ENCODE measurements around the gene C20orf144. TPM values are rescaled to one million over a fixed set of nuclear protein-coding genes. Genes with fewer than 3 reads are reported as not detected.

The C20orf144 gene
- polyA plus RNA-seq, 3 donors from 2014 or later = 0.13 to 0.22 TPM; not detected in 1

GRCh38 chr20:33671573-33672288 lies 9.6 kb downstream of the C20orf144 start:
- Mint-ChIP-seq H3K4me1 (peaks cover 23% of the 10 kb centered on the region in 2 donors), H3K9me3 (no peaks in the 10 kb centered on the region), H3K36me3 (no peaks in the 10 kb centered on the region), H3K4me3 (peak overlapping the region in 3 of 5 donors; percentile 40 to 52 (median 41)), H3K27ac (peak overlapping the region in 2 of 6 donors; percentile 60 to 71), H3K27me3 (ENCODE audit: low read depth in 3 of 3) (peaks cover under 1 to 3% (median 2%) of the 10 kb centered on the region in 3 donors)
- no peak for DNase-seq

- peaks cover 21 to 22% of the 10 kb centered on the region in 2 donors for H3K4me1 Mint-ChIP-seq
- peaks cover 0 to 3% (median 2%) of the 10 kb centered on the region in 3 donors for H3K27me3 Mint-ChIP-seq (ENCODE audit: low read depth in 3 of 3)
- H3K36me3 Mint-ChIP-seq = no peaks in the 10 kb centered on the region
- H3K9me3 Mint-ChIP-seq = no peaks in the 10 kb centered on the region
- H3K27ac Mint-ChIP-seq = peak overlapping the region in 2 of 6 donors; percentile 16 to 55
- DNase-seq = no peak
- H3K4me3 Mint-ChIP-seq = peak overlapping the region; percentile 66 to 95 (median 92)
Observed at GRCh38 chr20:33672426-33673113, 10.4 kb downstream of the C20orf144 start.

- Mint-ChIP-seq H3K27me3 (ENCODE audit: low read depth in 3 of 3) (peaks cover 0 to 3% (median 2%) of the 10 kb centered on the region in 3 donors), H3K27ac (peak overlapping the region in 2 of 6 donors; percentile 16 to 55), H3K4me3 (peak overlapping the region; percentile 90 to 97 (median 92)), H3K4me1 (peaks cover 19 to 21% of the 10 kb centered on the region in 2 donors), H3K36me3 (no peaks in the 10 kb centered on the region), H3K9me3 (no peaks in the 10 kb centered on the region)
- no peak for DNase-seq
Observed at GRCh38 chr20:33673114-33673409, 10.9 kb downstream of the C20orf144 start.

- H3K27me3 Mint-ChIP-seq (ENCODE audit: low read depth in 3 of 3) = peaks cover 0 to 3% (median 2%) of the 10 kb centered on the region in 3 donors
- H3K27ac Mint-ChIP-seq = peak overlapping the region; percentile 73 to 86 (median 82)
- H3K36me3 Mint-ChIP-seq = no peaks in the 10 kb centered on the region
- peaks cover 14 to 17% of the 10 kb centered on the region in 2 donors for H3K4me1 Mint-ChIP-seq
- no peak for DNase-seq
- H3K4me3 Mint-ChIP-seq = peak overlapping the region; percentile 90 to 97 (median 92)
- no peaks in the 10 kb centered on the region for H3K9me3 Mint-ChIP-seq
Observed at GRCh38 chr20:33673410-33674293, 11.5 kb downstream of the C20orf144 start.

GRCh38 chr20:33674294-33675135 lies 12.4 kb downstream of the C20orf144 start, which contains the start of gene NECAB3:
Gene NECAB3 (minus strand): TSS chr20:33674428. CDS start chr20:33674352, 76 bp downstream.
- H3K27ac Mint-ChIP-seq = peak within 1 kb of the TSS; percentile 73 to 86 (median 82)
- no peaks in the 10 kb centered on the region for H3K36me3 Mint-ChIP-seq
- peak; percentile 72 to 77 (median 73) for DNase-seq
- peaks cover 0 to 3% (median 2%) of the 10 kb centered on the region in 3 donors for H3K27me3 Mint-ChIP-seq (ENCODE audit: low read depth in 3 of 3)
- peaks cover 17 to 18% of the 10 kb centered on the region in 2 donors for H3K4me1 Mint-ChIP-seq
- H3K9me3 Mint-ChIP-seq = no peaks in the 10 kb centered on the region
- peak within 1 kb of the TSS; percentile 90 to 97 (median 92) for H3K4me3 Mint-ChIP-seq

- Mint-ChIP-seq H3K27ac (peak overlapping the region in 4 of 6 donors; percentile 43 to 83 (median 69)), H3K27me3 (ENCODE audit: low read depth in 3 of 3) (peaks cover 0 to 3% (median 2%) of the 10 kb centered on the region in 3 donors), H3K4me1 (peaks cover 18% of the 10 kb centered on the region in 2 donors), H3K9me3 (no peaks in the 10 kb centered on the region), H3K36me3 (no peaks in the 10 kb centered on the region), H3K4me3 (peak overlapping the region; percentile 71 to 84 (median 77))
- no peak for DNase-seq
Observed at GRCh38 chr20:33675136-33675959, 13.2 kb downstream of the C20orf144 start.

- H3K4me3 Mint-ChIP-seq = peak overlapping the region in 1 of 5 donors; percentile 47
Observed at GRCh38 chr20:33676121-33676520, 14.0 kb downstream of the C20orf144 start.

GRCh38 chr20:33676652-33677645 lies 14.8 kb downstream of the C20orf144 start:
- no peak overlapping the region for H3K27ac Mint-ChIP-seq
- H3K4me3 Mint-ChIP-seq = peak overlapping the region in 1 of 5 donors; percentile 40
- H3K9me3 Mint-ChIP-seq = no peaks in the 10 kb centered on the region
- DNase-seq = no peak
- H3K4me1 Mint-ChIP-seq = peaks cover 18 to 22% of the 10 kb centered on the region in 2 donors
- peaks cover 0 to 3% (median 0%) of the 10 kb centered on the region in 3 donors for H3K27me3 Mint-ChIP-seq (ENCODE audit: low read depth in 3 of 3)
- no peaks in the 10 kb centered on the region for H3K36me3 Mint-ChIP-seq

More at GRCh38 chr20:33676121-33676520, 14.0 kb downstream of the C20orf144 start:
- Mint-ChIP-seq H3K27ac (no peak overlapping the region), H3K9me3 (no peaks in the 10 kb centered on the region), H3K4me1 (peaks cover 18% of the 10 kb centered on the region in 2 donors), H3K36me3 (no peaks in the 10 kb centered on the region), H3K27me3 (ENCODE audit: low read depth in 3 of 3) (peaks cover 0 to 3% (median 0%) of the 10 kb centered on the region in 3 donors)
- DNase-seq = no peak

GRCh38 chr20:33677991-33678702 lies 16.0 kb downstream of the C20orf144 start:
- no peaks in the 10 kb centered on the region for H3K9me3 Mint-ChIP-seq
- peaks cover 0 to 3% (median 0%) of the 10 kb centered on the region in 3 donors for H3K27me3 Mint-ChIP-seq (ENCODE audit: low read depth in 3 of 3)
- H3K4me3 Mint-ChIP-seq = no peak overlapping the region
- H3K36me3 Mint-ChIP-seq = no peaks in the 10 kb centered on the region
- H3K4me1 Mint-ChIP-seq = peaks cover 16 to 24% of the 10 kb centered on the region in 2 donors
- no peak for DNase-seq
- H3K27ac Mint-ChIP-seq = peak overlapping the region in 1 of 6 donors; percentile 35

- Mint-ChIP-seq H3K4me1 (peaks cover 6 to 15% of the 10 kb centered on the region in 2 donors), H3K9me3 (no peaks in the 10 kb centered on the region), H3K4me3 (no peak overlapping the region), H3K27ac (peak overlapping the region in 1 of 6 donors; percentile 62), H3K36me3 (no peaks in the 10 kb centered on the region), H3K27me3 (ENCODE audit: low read depth in 3 of 3) (peaks cover 0 to 2% (median 0%) of the 10 kb centered on the region in 3 donors)
- DNase-seq = peak in 2 of 3 donors; percentile 25 to 29
Observed at GRCh38 chr20:33679758-33680485, 17.8 kb downstream of the C20orf144 start.

All from immature natural killer cell (primary cell).